Gastrocnemius medialis (tissue), 4 donors: ENCODE results near the gene UBR4.

Experiments
- POLR2A ChIP-seq, 2 donors: fragments of 450-650 bp; IDR thresholded peaks; one replicate each; pipeline ENCODE4 v1.6.1; 2017; ENCODE audit warnings: antibody characterized with exemption in 2 of 2, mild to moderate bottlenecking in 2 of 2, moderate library complexity in 2 of 2
- TF ChIP-seq, protein P1 (sequence below), 5 experiments: fragments of 450-650 bp in 3 of 5; fragments of 200-600 bp in 2 of 5; sonication (generic) in 2 of 5; IDR thresholded peaks in 4 of 5; conservative IDR thresholded peaks in 1 of 5; 1 replicate in 4 of 5; 2 replicates in 1 of 5; pipeline ENCODE4 v1.5.1; 2016 to 2019; ENCODE audit warnings: antibody characterized with exemption in 5 of 5, mild to moderate bottlenecking in 3 of 5, moderate library complexity in 3 of 5

DNA sequence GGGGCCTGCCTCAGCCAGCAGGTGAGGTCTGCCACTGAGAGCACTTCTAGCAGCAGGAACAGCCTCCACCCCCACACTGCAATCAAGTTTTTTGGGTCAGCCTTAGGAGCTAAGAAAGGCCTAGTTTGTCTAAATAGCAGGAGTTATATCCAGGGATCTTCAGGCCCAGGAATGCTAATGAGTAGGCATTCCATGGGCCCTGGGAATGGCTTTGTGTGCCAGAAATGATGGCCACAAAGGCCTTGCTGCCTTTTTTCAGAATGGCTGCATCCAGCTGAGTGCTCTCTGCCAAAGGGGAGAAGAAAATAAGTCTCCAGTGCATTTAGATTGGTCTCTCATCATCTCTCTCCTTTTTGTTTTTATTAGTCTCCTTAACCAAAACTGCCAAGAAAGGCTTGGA lies 44.4 kb upstream of the UBR4 start:
- TF ChIP-seq, protein P1, sequence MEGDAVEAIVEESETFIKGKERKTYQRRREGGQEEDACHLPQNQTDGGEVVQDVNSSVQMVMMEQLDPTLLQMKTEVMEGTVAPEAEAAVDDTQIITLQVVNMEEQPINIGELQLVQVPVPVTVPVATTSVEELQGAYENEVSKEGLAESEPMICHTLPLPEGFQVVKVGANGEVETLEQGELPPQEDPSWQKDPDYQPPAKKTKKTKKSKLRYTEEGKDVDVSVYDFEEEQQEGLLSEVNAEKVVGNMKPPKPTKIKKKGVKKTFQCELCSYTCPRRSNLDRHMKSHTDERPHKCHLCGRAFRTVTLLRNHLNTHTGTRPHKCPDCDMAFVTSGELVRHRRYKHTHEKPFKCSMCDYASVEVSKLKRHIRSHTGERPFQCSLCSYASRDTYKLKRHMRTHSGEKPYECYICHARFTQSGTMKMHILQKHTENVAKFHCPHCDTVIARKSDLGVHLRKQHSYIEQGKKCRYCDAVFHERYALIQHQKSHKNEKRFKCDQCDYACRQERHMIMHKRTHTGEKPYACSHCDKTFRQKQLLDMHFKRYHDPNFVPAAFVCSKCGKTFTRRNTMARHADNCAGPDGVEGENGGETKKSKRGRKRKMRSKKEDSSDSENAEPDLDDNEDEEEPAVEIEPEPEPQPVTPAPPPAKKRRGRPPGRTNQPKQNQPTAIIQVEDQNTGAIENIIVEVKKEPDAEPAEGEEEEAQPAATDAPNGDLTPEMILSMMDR (IDR thresholded peaks at IDR 0.05 in 4 of 5, conservative IDR thresholded peaks at IDR 0.05 in 1 of 5), result no peak
- no peak for TF ChIP-seq POLR2A (IDR thresholded peaks at IDR 0.05)
